RWPE2 (cell line): Measurements from ENCODE around the gene SAP30L.

ENCODE experiments used
- ATAC-seq: fragments of 200-7000 bp; cut with Tn5 transposase; 3 replicates; pipeline ENCODE4 v1.9.1; 2021; ENCODE audit warnings: low read depth
- DNase-seq: peaks from one replicate; pipeline ENCODE4 v3.0.0-alpha.2; 2020; ENCODE audit warnings: low spot score
- H3K27ac ChIP-seq: fragments of 450-650 bp; 2 replicates; pipeline ENCODE4 v1.5.1; 2017; ENCODE audit warnings: mild to moderate bottlenecking; ENCODE audit not compliant: poor library complexity, severe bottlenecking
- H3K27me3 ChIP-seq: fragments of 250-450 bp; sonication (Bioruptor Pico); 2 replicates; pipeline ENCODE4 v1.5.1; 2021; ENCODE audit warnings: mild to moderate bottlenecking, moderate library complexity; ENCODE audit not compliant: insufficient read depth, poor library complexity, severe bottlenecking
- H3K36me3 ChIP-seq: fragments of 250-450 bp; sonication (Bioruptor Pico); 2 replicates; pipeline ENCODE4 v1.5.1; 2020; ENCODE audit warnings: low read depth, mild to moderate bottlenecking, moderate library complexity
- H3K4me1 ChIP-seq: fragments of 250-450 bp; sonication (Bioruptor Pico); 2 replicates; pipeline ENCODE4 v1.5.1; 2021; ENCODE audit warnings: mild to moderate bottlenecking, moderate library complexity; ENCODE audit not compliant: insufficient read depth, poor library complexity, severe bottlenecking
- H3K4me3 ChIP-seq: fragments of 250-450 bp; sonication (Bioruptor Pico); 2 replicates; pipeline ENCODE4 v1.5.1; 2021; ENCODE audit warnings: mild to moderate bottlenecking, moderate library complexity; ENCODE audit not compliant: severe bottlenecking
- H3K9me3 ChIP-seq: fragments of 250-450 bp; sonication (Bioruptor Pico); 2 replicates; pipeline ENCODE4 v1.5.1; 2021; ENCODE audit warnings: mild to moderate bottlenecking, moderate library complexity; ENCODE audit not compliant: severe bottlenecking
- TF ChIP-seq, protein P1 (sequence below): fragments of 450-650 bp; IDR thresholded peaks from one replicate; pipeline ENCODE4 v1.5.1; 2017; ENCODE audit warnings: mild to moderate bottlenecking, moderate library complexity; ENCODE audit not compliant: poor library complexity, severe bottlenecking

SAP30L gene

DNA sequence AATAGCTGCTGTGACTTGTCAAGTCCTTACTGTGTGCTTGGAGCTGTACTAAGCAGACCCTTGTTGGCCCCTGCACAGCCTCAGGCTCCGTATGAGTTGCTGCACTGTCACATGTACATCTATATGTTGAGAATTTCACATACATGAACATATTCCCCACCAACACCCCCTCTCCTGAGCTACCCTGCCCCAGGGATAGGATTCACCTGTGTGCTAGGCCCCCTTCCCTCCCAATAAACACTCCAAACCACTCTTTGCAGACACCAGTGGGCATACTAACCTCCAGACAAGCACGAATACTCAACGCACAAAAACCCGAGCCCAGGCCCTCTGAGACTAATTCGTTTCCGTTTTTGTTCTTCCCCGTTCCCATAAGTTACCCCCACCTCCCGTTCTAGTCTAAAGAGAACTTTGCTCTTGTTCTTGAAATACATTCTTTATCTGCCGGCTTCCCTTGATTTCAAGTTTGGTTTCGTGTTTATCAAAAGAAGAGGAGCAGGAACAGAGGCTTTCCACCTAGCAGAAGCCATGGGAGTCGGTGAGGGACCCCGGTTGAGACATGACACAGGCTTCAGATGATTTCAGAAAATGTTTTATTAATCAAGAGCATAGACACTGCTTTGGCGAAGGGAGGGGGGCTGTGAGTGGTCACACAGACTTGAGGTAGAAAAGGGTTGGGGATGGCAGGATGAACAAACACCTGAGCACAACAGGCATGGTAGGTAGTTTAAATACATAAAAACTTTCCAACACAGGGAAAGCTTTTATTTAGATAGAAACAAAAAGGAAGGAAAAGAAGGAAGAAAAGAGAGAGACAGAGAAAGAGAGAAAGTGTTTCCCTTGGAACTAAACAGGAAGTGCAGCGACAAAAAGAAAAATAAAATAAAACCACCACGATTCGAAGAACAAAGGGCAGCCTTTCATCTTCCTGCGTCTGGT, 28.9 kb downstream of the SAP30L start:
- DNase-seq (no peak), ATAC-seq (no peak)
- TF ChIP-seq, protein P1, sequence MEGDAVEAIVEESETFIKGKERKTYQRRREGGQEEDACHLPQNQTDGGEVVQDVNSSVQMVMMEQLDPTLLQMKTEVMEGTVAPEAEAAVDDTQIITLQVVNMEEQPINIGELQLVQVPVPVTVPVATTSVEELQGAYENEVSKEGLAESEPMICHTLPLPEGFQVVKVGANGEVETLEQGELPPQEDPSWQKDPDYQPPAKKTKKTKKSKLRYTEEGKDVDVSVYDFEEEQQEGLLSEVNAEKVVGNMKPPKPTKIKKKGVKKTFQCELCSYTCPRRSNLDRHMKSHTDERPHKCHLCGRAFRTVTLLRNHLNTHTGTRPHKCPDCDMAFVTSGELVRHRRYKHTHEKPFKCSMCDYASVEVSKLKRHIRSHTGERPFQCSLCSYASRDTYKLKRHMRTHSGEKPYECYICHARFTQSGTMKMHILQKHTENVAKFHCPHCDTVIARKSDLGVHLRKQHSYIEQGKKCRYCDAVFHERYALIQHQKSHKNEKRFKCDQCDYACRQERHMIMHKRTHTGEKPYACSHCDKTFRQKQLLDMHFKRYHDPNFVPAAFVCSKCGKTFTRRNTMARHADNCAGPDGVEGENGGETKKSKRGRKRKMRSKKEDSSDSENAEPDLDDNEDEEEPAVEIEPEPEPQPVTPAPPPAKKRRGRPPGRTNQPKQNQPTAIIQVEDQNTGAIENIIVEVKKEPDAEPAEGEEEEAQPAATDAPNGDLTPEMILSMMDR, result no peak
- H3K36me3 ChIP-seq, result no peaks in the 10 kb centered on the region
- peaks cover 98% of the 10 kb centered on the region for H3K27me3 ChIP-seq
- H3K9me3 ChIP-seq, result no peaks in the 10 kb centered on the region
- H3K4me3 ChIP-seq, result no peak overlapping the region
- no peak overlapping the region for H3K27ac ChIP-seq
- H3K4me1 ChIP-seq, result peaks cover 6% of the 10 kb centered on the region

DNA sequence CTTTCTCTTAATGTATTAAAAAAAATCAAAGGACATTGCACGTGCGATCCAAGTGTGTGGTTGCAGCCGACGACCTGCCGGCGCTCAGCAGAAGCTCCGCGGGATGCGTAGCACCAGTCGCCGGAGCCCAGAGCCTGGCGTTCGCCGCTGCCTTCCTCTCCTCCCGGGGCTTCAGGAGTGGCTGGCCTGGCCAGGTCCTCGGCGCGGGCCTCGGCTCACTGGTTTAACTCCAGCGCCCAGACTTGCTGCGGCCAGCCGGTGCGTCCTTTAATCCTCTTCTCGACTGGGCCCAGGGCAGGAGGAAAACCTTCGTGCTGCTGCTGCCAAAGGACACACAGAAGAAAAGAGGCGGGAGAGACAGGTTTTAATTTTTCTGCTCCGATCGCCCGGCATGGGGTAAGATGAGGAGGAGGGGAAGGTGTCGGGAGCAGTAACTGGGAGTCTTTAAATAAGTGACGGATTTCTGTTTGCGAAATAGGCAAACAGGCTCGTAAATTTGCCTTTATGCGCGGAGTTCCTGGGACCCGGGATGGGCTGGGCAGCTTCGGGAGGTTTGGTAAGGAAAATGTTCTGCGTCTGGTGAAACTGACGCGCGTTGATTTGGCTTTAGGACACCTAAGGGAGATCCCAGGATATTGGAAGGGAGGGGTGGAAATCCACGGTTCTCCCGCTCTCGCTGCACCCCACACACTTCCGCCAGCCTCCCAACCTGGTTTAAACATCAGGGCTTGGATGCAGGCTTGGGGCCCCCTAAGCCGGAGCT, 30.0 kb downstream of the SAP30L start:
- no peak overlapping the region for H3K27ac ChIP-seq
- peaks cover 6% of the 10 kb centered on the region for H3K4me1 ChIP-seq
- no peaks in the 10 kb centered on the region for H3K9me3 ChIP-seq
- no peak for DNase-seq
- no peaks in the 10 kb centered on the region for H3K36me3 ChIP-seq
- 0 out of 3 replicates have a peak, but pooled peaks have one; percentile 3 for ATAC-seq
- H3K27me3 ChIP-seq, result peaks cover 100% of the 10 kb centered on the region
- TF ChIP-seq, protein P1, result no peak
- no peak overlapping the region for H3K4me3 ChIP-seq

DNA sequence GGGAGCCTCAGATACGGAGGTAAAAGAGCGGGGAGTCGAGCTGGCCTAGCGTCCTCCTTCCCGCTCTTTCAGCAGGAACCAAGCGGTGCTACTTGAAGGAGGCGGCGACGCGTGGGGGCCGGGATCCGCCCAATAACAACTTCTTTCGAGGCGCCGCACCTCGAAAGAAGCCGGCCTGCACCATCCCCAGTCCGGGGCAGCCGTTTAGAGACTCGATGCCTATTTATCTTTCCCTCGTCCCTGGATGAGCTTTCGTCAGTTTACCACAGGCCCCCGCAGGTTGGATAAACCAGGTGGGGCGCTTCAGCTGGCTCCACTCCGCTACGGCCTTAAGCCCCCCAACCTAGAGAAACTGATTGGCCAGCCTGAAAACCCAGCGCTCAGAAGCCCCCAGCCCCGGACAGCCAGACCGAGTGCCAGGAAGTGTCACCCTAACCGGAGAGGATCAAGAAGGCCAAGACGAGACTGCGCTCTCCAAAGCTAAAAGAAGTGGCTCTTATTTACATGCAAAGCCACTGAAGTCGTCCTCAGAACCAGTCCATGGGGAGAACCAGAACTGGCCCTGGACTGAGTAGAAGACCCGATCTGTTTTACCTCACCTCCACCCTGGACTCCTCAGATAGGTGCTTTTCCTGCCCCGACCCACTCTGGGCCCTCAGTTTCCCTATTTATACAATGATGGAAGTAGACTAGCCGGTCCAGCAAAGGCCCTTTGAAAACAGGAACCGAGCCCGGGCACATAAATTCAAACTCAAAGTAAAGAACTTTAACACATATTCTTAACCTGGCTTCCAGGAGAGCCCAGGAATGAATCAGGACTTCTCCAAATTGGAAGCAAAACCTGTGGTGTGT, 30.8 kb downstream of the SAP30L start:
- H3K4me3 ChIP-seq, result no peak overlapping the region
- peaks cover 100% of the 10 kb centered on the region for H3K27me3 ChIP-seq
- H3K36me3 ChIP-seq, result no peaks in the 10 kb centered on the region
- no peaks in the 10 kb centered on the region for H3K9me3 ChIP-seq
- ATAC-seq (no peak), DNase-seq (no peak)
- H3K27ac ChIP-seq, result no peak overlapping the region
- TF ChIP-seq, protein P1, result no peak
- H3K4me1 ChIP-seq, result peaks cover 6% of the 10 kb centered on the region

DNA sequence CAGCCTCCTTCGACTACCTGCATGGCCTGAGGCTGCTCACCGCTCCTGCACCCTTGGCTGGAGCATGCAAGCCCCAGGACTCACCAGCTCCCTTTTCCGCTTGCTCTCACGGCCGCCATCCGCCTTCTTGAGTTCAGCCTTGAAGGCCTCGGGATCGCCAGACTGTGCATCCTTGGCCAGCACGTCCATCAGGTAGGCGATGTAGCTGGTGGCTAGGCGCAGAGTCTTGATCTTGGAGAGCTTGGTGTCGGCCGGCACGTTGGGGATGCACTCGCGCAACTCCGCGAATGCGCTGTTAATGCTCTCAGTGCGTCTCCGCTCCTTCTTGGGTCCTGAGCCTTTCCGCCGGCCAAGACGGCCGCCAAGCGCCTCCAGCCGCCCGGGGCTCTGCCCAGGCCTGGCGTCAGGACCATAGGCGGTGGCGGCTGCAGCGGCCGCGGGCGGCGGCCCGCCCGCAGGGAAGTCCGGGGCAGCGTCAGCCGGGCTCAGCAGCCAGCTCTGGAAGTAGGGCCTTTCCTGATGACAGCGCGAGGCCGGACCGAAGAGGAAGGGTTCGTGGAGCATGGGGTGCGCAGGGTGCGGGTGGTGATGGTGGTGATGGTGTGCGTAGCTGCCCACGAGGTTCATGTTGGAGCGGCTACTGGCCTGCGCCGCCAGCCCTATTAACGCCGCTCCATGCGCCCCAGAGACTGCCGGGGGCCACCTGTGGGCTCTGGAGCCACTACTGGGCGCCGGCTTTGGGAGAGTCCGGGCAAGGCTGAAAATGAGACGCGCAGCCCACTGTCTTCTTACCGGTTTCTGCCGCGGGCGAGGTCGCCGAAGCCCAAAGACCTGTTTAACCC, 31.8 kb downstream of the SAP30L start:
- Histone ChIP-seq H3K4me3 (peak overlapping the region; percentile 15), H3K9me3 (no peaks in the 10 kb centered on the region), H3K36me3 (no peaks in the 10 kb centered on the region), H3K27ac (no peak overlapping the region), H3K4me1 (peaks cover 6% of the 10 kb centered on the region), H3K27me3 (peaks cover 100% of the 10 kb centered on the region)
- DNase-seq (no peak), ATAC-seq (peak; percentile 44)
- TF ChIP-seq, protein P1, result no peak
